KMS-11 (cell line): ENCODE results near the gene ATP5PO.
A peak's percentile ranks its signal among the peaks of the same experiment; 100 is the strongest.

ENCODE experiments used
- H2AFZ ChIP-seq: fragments of 200-600 bp; sonication (generic); 2 replicates; pipeline ENCODE4 v1.6.1; 2016; ENCODE audit warnings: antibody characterized with exemption, mixed run types, low read depth
- H3K27ac ChIP-seq: fragments of 200-600 bp; sonication (generic); 2 replicates; pipeline ENCODE4 v1.6.1; 2016; ENCODE audit warnings: mild to moderate bottlenecking, mixed run types
- H3K27me3 ChIP-seq: fragments of 200-600 bp; sonication (generic); 2 replicates; pipeline ENCODE4 v1.6.1; 2017; ENCODE audit warnings: mild to moderate bottlenecking, low read depth, mixed run types, moderate library complexity; ENCODE audit not compliant: insufficient read depth
- H3K36me3 ChIP-seq: fragments of 200-600 bp; sonication (generic); 2 replicates; pipeline ENCODE4 v1.6.1; 2017; ENCODE audit warnings: mild to moderate bottlenecking, mixed run types; ENCODE audit not compliant: insufficient read depth
- H3K4me1 ChIP-seq: fragments of 200-600 bp; sonication (generic); 2 replicates; pipeline ENCODE4 v1.6.1; 2016; ENCODE audit warnings: mild to moderate bottlenecking, low read depth, mixed run types; ENCODE audit not compliant: poor library complexity, severe bottlenecking
- H3K4me2 ChIP-seq: fragments of 200-600 bp; sonication (generic); 2 replicates; pipeline ENCODE4 v1.7.0; 2016; ENCODE audit warnings: mild to moderate bottlenecking, mixed run types
- H3K4me3 ChIP-seq: fragments of 200-600 bp; sonication (generic); IDR thresholded peaks from 2 replicates; pipeline ENCODE4 v1.6.1; 2017; ENCODE audit warnings: low read depth, low read length, mixed read lengths; ENCODE audit not compliant: insufficient read depth
- H3K79me2 ChIP-seq: fragments of 200-600 bp; sonication (generic); 2 replicates; pipeline ENCODE4 v1.6.1; 2016; ENCODE audit warnings: low read depth, mixed run types; ENCODE audit not compliant: insufficient read depth
- H3K9ac ChIP-seq: fragments of 200-600 bp; sonication (generic); 2 replicates; pipeline ENCODE4 v1.6.1; 2016; ENCODE audit warnings: mild to moderate bottlenecking, mixed run types
- H4K20me1 ChIP-seq: fragments of 200-600 bp; sonication (generic); 2 replicates; pipeline ENCODE4 v1.6.1; 2016; ENCODE audit warnings: mild to moderate bottlenecking, mixed run types; ENCODE audit not compliant: insufficient read depth
- CTCF ChIP-seq: fragments of 200-600 bp; sonication (generic); conservative IDR thresholded peaks from 2 replicates; pipeline ENCODE4 v1.6.1; 2017; ENCODE audit warnings: low read depth, mild to moderate bottlenecking, antibody characterized with exemption, low read length, moderate library complexity, mixed read lengths

The ATP5PO gene

DNA sequence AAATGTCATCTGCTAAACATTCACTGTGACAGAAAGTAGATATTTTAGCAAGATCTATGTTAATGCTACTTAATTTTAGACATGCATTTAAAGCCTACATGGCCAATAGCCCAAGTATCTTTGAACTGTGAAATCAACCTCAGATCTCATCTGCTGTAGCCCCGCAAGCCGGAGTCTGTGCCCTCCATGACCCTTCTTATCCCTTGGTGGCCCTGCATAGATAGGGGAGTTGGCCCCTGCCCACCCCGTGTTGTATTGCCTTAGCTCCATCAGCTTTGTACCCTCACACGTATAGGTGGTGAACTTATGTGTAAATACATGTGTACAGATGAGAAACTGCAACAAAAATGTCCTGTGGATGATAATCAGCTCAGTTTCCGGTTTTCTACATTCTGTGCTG lies 18.5 kb downstream of the ATP5PO start:
- H3K4me2 ChIP-seq = no peak overlapping the region
- H3K27me3 ChIP-seq = no peaks in the 10 kb centered on the region
- H3K27ac ChIP-seq = no peak overlapping the region

GRCh38 chr21:33896691-33897090 lies 18.9 kb downstream of the ATP5PO start:
- Histone ChIP-seq H2AFZ (no peak overlapping the region), H4K20me1 (no peaks in the 10 kb centered on the region), H3K36me3 (no peaks in the 10 kb centered on the region), H3K9ac (no peak overlapping the region), H3K4me2 (no peak overlapping the region), H3K4me3 (no peak overlapping the region), H3K27me3 (no peaks in the 10 kb centered on the region), H3K27ac (no peak overlapping the region), H3K4me1 (peaks cover 6% of the 10 kb centered on the region), H3K79me2 (no peaks in the 10 kb centered on the region)
- TF ChIP-seq CTCF = no peak

More for the DNA sequence above, 18.5 kb downstream of the ATP5PO start:
- Histone ChIP-seq H3K79me2 (no peaks in the 10 kb centered on the region), H3K4me3 (no peak overlapping the region), H3K4me1 (peaks cover 10% of the 10 kb centered on the region), H3K36me3 (no peaks in the 10 kb centered on the region), H2AFZ (no peak overlapping the region), H3K9ac (no peak overlapping the region), H4K20me1 (no peaks in the 10 kb centered on the region)
- TF ChIP-seq CTCF = no peak

GRCh38 chr21:33895356-33895755 lies 20.2 kb downstream of the ATP5PO start:
- Histone ChIP-seq H3K36me3 (no peaks in the 10 kb centered on the region), H4K20me1 (no peaks in the 10 kb centered on the region), H2AFZ (no peak overlapping the region), H3K4me3 (no peak overlapping the region), H3K9ac (no peak overlapping the region), H3K4me1 (no peaks in the 10 kb centered on the region), H3K27ac (no peak overlapping the region), H3K4me2 (no peak overlapping the region), H3K27me3 (no peaks in the 10 kb centered on the region), H3K79me2 (no peaks in the 10 kb centered on the region)
- no peak for TF ChIP-seq CTCF

DNA sequence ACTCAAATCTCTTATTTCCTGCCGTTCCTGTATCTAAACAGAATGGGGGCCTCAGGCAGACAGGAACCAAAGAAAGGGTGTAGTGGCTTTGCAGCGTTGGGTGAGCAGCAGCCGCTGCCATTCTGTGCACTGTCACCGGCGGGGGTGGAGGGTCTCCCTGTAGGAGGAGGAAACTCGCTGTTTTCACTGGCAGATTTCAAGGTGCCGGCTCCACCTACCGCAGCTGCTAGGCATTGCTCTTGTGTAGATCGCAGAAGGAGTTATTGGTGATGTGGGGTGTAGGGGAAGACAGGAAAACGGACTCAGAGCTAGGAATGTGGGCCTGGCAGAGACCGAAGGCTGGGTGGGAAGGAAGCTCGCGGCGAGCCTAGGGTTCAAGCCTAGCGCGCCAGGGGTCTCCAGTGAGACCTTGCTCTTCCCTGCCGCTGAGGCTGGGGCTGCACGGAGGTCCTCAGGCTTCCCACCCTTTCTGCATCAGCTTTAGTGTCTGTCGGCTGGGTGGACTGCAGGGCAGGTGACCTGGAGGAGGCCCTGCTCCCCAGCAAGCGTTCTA lies 20.8 kb downstream of the ATP5PO start:
- Histone ChIP-seq H3K4me1 (no peaks in the 10 kb centered on the region), H3K27me3 (no peaks in the 10 kb centered on the region), H3K4me3 (no peak overlapping the region), H3K79me2 (no peaks in the 10 kb centered on the region), H3K9ac (no peak overlapping the region), H3K27ac (no peak overlapping the region), H3K4me2 (no peak overlapping the region), H3K36me3 (no peaks in the 10 kb centered on the region), H4K20me1 (no peaks in the 10 kb centered on the region), H2AFZ (no peak overlapping the region)
- TF ChIP-seq CTCF = peak; percentile 29; the same call in 1 of the 2 replicates
